Esophagus muscularis mucosa (tissue), 4 donors: ENCODE data around the gene AGPS.

Experiments used
- CTCF ChIP-seq, 3 experiments: fragments of 200-600 bp in 2 of 3; fragments of 450-650 bp in 1 of 3; sonication (generic) in 2 of 3; IDR thresholded peaks; one replicate each; pipeline ENCODE4 v1.5.1; 2017 to 2019; ENCODE audit warnings: antibody characterized with exemption in 3 of 3, mild to moderate bottlenecking in 2 of 3, moderate library complexity in 1 of 3
- EP300 ChIP-seq: sonication (generic); formaldehyde crosslinking; IDR thresholded peaks from one replicate; pipeline ENCODE4 v1.6.1; 2017; ENCODE audit warnings: antibody characterized with exemption
- POLR2A ChIP-seq: fragments of 450-650 bp; IDR thresholded peaks from one replicate; pipeline ENCODE4 v1.6.1; 2017; ENCODE audit warnings: antibody characterized with exemption, moderate library complexity, mild to moderate bottlenecking, low read depth

- TF ChIP-seq EP300 (no peak), CTCF (IDR thresholded peaks at IDR 0.05) (no peak), POLR2A (no peak)
Measured at GRCh38 chr2:177346192-177346591, 46.4 kb upstream of the AGPS start.
